Central memory CD4-positive, alpha-beta T cell (primary cell): ENCODE data around the gene YAF2.

ENCODE experiments used
- DNase-seq: peaks from one replicate; pipeline ENCODE4 v3.0.0; 2022

The YAF2 gene

GRCh38 chr12:42141981-42142606 lies 96.0 kb downstream of the YAF2 start:
- DNase-seq: no peak

GRCh38 chr12:42140901-42141300 lies 97.1 kb downstream of the YAF2 start:
- no peak for DNase-seq

GRCh38 chr12:42135259-42135814 lies 102.7 kb downstream of the YAF2 start:
- no peak for DNase-seq

- DNase-seq: no peak
Measured at GRCh38 chr12:42130672-42131402, 107.2 kb downstream of the YAF2 start.

GRCh38 chr12:42129595-42130204 lies 108.3 kb downstream of the YAF2 start:
- peak; percentile 21 for DNase-seq

GRCh38 chr12:42128888-42129287 lies 109.2 kb downstream of the YAF2 start:
- no peak for DNase-seq

GRCh38 chr12:42128327-42128726 lies 109.7 kb downstream of the YAF2 start:
- DNase-seq: no peak

- no peak for DNase-seq
Measured at GRCh38 chr12:42126963-42127362, 111.1 kb downstream of the YAF2 start.

- DNase-seq: no peak
Measured at GRCh38 chr12:42125388-42125767, 112.7 kb downstream of the YAF2 start.

- no peak for DNase-seq
Measured at GRCh38 chr12:42124764-42125387, 113.2 kb downstream of the YAF2 start.

- DNase-seq: no peak
Measured at GRCh38 chr12:42119085-42119633, 118.9 kb downstream of the YAF2 start.

- no peak for DNase-seq
Measured at GRCh38 chr12:42118136-42118879, 119.7 kb downstream of the YAF2 start.

GRCh38 chr12:42109031-42109430 lies 129.0 kb downstream of the YAF2 start:
- DNase-seq: no peak
